HG02938 (cell line): ENCODE measurements around the gene TTLL12.

Experiments used
- ATAC-seq: cut with Tn5 transposase; IDR thresholded peaks from one replicate; pipeline ENCODE4 v1.9.1; 2021; ENCODE audit warnings: mild to moderate bottlenecking, moderate library complexity; ENCODE audit not compliant: unreplicated experiment

TTLL12 gene

GRCh38 chr22:43174941-43175531, 11.9 kb downstream of the TTLL12 start:
- ATAC-seq = no peak

DNA sequence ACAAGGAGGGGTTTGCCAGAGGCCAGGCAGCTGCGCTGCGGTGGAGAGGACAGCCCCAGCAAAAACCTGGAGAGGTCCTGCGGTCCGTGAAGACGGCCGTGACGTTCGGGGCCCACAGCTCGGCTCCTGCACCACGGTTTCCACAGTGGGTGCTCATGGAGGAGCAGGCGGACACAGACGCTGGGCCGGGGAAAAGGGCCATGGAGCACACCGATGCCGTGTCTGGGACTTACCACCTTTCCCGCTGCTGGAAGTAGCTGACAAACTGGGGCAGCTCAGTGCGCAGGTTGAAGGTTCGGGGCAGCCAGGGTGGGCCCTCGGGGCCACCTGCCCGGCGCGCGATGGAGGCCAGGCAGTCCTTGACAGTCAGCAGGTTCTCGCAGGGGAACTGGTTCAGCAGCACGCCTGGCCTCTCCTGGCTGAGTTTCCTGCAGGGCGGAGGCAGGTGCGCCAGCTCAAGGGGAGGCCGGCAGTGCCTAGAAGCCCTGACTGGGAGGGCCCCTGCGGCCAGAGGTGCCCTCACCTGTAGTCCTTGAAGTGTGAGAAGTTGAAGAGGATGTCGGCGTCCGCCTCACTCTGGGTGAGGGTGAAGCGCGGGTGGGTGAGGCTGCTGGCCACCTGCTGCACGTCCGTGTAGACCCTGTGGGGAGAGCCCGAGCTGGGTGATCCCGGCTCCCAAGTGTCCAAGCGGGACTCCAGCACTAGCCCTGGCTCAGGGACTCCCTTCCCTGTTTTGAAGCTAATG, 12.8 kb downstream of the TTLL12 start:
- no peak for ATAC-seq

GRCh38 chr22:43173566-43173965, 13.4 kb downstream of the TTLL12 start:
- no peak for ATAC-seq

DNA sequence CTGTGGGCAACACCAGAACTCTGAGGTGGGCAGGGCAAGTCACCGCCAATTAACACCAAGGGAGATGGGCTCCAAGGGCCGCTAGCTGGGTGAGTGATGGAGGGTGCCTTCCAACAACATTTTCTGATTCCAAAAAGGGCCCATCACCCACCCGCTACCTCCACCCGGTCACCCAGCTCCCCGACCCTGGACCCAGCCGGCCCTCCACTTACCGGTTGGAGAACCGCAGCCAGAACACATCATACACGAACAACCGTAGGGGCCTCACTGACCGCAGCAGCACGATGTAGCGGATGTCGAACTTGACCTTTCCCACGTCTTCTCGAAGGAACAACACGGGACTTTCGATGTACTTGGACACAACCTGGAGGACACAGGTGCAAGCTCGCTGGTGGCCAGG, 14.7 kb downstream of the TTLL12 start:
- ATAC-seq = no peak

- ATAC-seq = no peak
Measured at GRCh38 chr22:43171607-43172006, 15.3 kb downstream of the TTLL12 start.

- ATAC-seq = no peak
Measured at GRCh38 chr22:43171019-43171491, 15.9 kb downstream of the TTLL12 start.

- ATAC-seq = no peak
Measured at GRCh38 chr22:43170131-43170480, 16.8 kb downstream of the TTLL12 start.

DNA sequence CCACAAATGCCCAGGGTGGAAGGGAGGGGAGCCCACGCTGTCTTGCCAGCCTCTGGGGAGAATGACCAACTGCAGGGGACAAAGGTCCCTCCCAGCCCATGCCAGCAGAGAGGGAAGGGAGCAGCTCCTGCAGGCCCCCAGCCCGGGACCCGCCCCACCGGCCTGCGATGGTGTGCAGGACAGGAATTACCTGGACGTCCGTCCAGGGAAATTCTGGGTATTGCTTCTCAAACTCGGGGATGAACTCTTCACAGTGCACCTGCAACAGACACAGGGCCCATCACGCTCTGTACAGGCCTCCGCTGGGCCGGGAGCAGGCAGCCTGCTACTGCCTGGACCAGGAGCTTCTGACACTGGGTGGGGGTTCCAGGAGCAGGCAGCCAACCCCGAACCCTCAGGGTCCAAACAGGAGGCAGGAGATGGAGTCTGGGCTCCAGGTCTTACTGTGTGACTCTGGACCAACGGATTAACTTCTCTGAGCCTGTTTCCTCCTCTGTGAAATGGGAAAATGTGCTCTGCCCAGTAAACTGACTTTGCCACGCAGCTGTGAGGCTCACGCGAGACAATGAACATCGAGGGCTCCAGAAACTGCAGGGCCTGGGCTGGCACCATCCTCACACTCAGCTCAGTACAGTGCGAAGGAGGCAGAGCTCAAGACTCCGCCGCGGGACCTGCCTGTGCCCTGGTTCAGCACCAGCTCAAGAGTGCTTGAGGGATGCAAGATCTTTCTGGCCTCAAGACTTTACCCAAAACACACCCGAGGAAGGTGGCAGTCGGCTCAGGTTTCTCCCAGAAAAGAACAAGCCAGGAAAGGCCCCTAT, 17.4 kb downstream of the TTLL12 start:
- no peak for ATAC-seq

DNA sequence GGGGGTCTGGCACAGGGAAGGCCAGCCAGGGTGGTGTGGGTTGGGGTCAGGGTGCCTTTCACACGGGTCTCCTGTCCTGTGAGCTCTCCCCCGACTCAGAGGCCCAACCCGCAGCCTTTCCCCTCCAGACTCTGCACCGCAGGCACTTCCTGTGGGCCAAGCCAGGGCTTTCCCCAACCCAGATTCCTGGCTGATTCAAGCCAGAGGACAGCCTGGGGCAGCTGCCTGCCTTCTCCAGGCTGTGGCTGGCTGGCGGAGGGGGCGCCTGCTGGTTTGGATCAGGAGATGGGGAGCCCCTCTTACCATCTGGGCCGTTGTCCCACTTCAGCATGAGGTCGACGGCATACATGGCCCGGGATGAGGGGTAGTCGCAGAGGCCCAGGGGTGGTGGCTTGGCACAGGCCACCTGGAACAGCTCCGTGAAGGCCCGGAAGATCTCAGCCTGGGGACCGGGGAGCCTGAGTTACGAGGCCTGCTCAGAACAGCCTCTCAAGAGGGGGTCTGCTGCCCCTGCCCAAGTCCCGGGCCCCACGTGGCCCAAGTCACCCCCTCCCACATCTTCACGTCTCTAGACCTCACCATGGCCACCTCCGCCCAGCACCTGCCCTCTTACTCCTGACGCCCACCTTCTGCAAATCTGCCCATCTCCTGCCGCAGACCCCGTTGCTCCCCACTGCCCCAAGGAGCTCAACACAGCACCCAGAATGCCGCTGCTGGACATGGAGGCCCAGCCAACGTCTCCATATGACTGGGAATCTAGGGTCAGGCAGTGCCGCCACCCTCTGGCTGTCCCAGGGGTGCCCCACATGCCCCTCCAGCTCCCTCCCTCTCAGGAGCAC, 18.2 kb downstream of the TTLL12 start:
- ATAC-seq = no peak

DNA sequence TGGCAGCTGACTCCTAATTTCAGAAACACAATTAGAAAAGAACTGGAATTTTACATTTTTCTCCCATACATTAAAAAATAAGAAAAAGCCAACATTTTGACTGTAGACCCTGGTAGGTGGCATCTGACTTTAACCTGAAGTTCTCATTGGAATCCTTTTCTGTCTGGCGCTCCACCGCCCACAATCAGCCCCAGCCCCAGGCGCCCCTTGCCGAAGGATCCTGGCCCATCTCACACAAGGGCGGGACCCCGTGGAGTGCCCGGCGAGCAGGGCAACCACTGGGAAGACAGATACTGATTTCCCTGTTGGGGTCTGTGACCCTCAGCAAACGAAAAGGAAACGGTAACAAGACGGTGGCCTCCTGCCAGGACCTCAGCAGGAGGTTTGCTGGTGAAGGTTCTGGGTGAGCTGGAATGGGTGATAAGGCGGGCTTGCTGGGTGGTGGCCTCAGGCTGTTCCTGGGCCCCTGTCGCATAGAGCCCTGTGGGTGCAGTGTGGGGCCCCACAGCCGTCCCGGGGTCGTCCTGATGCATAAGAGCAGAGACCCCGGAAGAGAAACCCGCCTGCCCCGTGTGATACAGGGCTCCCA, 19.8 kb downstream of the TTLL12 start:
- ATAC-seq = no peak

DNA sequence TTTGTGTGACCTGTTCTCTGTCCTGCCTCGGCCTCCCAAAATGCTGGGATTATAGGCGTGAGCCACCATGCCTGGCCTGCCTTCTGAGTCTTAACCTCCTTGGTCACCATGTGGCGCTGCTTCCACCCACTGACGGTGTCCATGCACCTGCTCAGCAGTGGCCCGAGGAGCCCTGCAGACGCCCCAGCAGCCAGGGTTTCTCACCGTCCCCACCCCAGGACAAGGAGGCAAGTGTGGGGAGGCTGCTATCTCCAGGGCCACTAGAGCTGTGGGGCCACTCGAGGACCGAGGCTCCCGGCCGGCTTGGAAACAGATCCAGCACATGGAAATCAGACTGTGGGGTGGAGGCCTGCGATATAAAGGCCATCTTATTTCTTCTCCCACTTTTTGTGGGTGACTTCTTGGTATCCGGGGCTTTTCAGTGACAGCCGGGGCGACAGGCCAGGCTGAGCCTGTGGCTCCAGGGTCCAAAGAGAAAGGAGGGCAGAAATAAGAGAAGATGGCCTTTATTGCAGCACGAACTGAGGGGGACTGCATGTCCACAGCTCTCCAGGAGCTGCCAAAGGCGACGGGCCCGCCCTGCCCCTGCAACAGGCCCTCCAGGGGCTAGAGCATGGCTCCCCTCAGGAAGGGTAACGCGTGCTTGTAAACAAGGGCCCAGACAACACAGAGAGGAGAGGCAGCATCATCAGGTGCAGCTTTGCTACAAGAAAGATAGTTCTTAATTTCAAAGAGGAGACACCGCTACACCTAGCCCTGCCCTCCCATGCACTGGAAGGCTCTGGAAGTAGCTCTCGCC, 20.6 kb downstream of the TTLL12 start:
- ATAC-seq = no peak

DNA sequence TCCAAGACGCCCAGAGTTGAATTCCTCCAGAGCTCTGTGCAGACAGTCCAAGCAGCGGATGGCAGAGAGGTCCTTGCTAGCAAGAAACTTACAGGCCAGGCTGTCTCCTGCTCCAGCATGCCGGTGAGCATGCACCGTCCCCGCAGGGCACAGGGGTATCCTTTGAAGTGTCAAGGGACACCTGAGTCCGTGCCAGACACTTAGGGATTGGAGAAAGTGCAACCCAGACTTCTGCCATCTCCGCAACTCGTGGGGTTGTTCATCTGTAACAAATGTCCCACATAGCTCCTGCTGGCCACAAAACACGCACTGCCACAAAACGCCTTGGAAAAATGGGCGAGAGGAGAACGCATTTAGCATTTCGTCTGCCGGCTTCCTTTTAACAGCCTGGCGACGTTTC, 22.3 kb downstream of the TTLL12 start:
- no peak for ATAC-seq

DNA sequence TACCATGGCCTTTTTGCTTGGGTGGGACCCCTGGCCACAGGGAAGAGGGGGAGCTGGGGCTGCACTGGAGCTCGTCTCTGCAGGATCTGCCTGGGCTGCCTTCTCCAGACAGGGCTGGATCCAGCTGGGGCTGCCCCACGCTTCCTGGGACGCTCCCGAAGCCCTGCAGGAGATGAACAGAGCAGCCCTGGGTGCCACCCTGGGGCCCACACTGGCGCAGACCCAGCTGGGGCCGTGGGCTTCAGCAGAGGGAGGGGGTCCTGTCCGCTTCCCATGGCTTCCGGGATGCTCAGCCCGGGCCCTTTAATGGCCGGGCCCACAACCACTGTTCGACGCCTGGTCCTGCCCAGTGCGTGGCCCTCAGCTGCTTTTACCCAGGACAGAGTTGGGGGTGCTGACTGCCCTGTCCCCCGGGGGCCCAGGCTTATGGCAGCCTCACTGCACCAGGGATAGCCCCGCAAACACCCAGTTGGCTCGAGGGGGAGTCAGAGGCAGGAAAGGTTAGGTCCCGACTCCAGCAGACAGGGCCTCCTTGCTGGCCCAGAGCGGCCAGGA, 23.6 kb downstream of the TTLL12 start:
- ATAC-seq = no peak

DNA sequence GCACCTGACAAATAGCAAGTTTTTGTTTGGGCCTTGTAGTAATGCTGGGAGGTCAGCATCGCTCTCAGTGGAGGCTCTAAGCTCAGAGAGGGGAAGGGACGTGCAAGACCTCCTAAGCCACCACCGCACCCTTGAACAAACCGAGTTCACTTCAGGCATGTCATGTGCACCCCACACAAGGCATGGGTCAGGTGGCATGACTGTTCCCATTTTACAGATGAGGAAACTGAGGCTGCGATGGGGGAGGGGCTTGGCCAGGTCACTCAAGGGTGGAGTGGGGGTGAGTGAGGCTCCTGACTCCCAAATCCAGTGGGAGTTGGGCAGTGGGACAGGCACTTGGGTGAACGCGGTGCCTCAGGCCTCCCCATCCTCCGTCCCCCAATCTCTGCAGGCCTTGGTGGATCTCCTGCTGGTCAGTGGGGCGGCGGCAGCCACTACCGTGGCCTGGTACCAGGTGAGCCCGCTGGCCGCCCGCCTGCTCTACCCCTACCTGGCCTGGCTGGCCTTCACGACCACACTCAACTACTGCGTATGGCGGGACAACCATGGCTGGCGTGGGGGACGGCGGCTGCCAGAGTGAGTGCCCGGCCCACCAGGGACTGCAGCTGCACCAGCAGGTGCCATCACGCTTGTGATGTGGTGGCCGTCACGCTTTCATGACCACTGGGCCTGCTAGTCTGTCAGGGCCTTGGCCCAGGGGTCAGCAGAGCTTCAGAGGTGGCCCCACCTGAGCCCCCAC, 24.4 kb downstream of the TTLL12 start:
- ATAC-seq = no peak

GRCh38 chr22:43160497-43161126, 26.3 kb downstream of the TTLL12 start:
- ATAC-seq = no peak

GRCh38 chr22:43159484-43160178, 27.3 kb downstream of the TTLL12 start:
- ATAC-seq = no peak

DNA sequence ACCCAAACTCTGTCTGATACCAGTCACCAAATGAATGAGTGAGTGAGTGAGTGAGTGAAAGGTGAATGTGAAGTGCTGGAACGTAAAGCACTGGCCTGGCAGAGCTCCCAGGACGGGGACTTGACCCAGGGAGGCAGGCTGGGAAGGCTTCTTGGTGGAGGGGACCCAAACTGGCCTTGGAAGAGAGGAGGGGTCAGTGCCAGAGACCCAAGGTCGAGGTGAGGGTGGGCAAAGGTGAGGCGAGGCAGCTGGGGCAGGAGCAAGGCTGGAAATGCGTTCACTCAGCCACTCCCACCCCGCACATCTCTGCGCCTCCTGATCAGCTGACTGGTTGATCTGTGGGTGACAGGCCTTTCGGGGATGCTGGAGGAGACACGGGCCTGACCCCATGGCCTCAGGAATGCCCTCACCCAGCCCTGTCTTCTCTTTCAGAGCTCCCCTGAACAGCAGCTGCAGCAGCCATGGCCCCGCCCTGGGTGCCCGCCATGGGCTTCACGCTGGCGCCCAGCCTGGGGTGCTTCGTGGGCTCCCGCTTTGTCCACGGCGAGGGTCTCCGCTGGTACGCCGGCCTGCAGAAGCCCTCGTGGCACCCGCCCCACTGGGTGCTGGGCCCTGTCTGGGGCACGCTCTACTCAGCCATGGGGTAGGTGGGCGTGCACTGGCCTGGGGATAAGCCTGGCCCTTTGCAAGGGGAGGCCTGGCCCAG, 28.0 kb downstream of the TTLL12 start:
- no peak for ATAC-seq
